HEK293 (cell line): ENCODE data around the gene ASB17.
"Not testable (repeated sequence)": the region's sequence is repeated elsewhere in the genome, so short reads cannot be mapped to it uniquely, and the experiment has no call there.

ENCODE experiments used
- CTCF ChIA-PET: fragments of 350-600 bp; formaldehyde crosslinking; extraction: SDS; loops from one replicate; lab custom pipeline; 2021; ENCODE audit warnings: antibody characterized with exemption; lab: Yijun Ruan, JAX
- POLR2A ChIA-PET: fragments of 300-600 bp; formaldehyde crosslinking; extraction: SDS; loops from one replicate; lab custom pipeline; 2020; ENCODE audit warnings: antibody characterized with exemption, inconsistent platforms; lab: Yijun Ruan, JAX
- H3K27ac ChIP-seq: fragments of 200-500 bp; sonication (Bioruptor generic); 2 replicates; pipeline ENCODE4 v1.5.1; 2014; ENCODE audit warnings: low read depth, low read length, control low read depth, inconsistent platforms; ENCODE audit errors: extremely low read depth
- H3K36me3 ChIP-seq, 2 experiments: fragments of 200-500 bp in 1 of 2; sonication (Bioruptor generic) in 1 of 2; 1 replicate in 1 of 2; 2 replicates in 1 of 2; pipeline ENCODE4 v1.5.1; 2014 to 2017; ENCODE audit warnings: inconsistent platforms in 2 of 2, low read length in 2 of 2; ENCODE audit not compliant: control insufficient read depth in 2 of 2, insufficient read depth in 1 of 2
- H3K4me1 ChIP-seq: fragments of 200-500 bp; sonication (Bioruptor generic); 2 replicates; pipeline ENCODE4 v1.5.1; 2014; ENCODE audit warnings: mild to moderate bottlenecking, low read length, inconsistent platforms; ENCODE audit not compliant: control insufficient read depth, insufficient read depth
- H3K4me3 ChIP-seq: 2 replicates; pipeline ENCODE4 v1.5.1; 2011; ENCODE audit warnings: low read depth, mild to moderate bottlenecking, control low read depth, low read length, moderate library complexity
- H3K9me3 ChIP-seq: fragments of 200-500 bp; sonication (Bioruptor generic); 2 replicates; pipeline ENCODE4 v1.5.1; 2014; ENCODE audit warnings: low read depth, low read length, inconsistent platforms; ENCODE audit not compliant: control insufficient read depth, insufficient read depth
- AEBP2 ChIP-seq: fragments of 450-650 bp; formaldehyde crosslinking; IDR thresholded peaks from 2 replicates; pipeline ENCODE4 v1.5.1; 2016; ENCODE audit warnings: missing biosample characterization, missing genetic modification characterization, borderline replicate concordance
- ATF2 ChIP-seq: fragments of 450-650 bp; formaldehyde crosslinking; IDR thresholded peaks from 2 replicates; pipeline ENCODE4 v1.5.1; 2016; ENCODE audit warnings: missing biosample characterization, missing genetic modification characterization, low read depth
- EGR2 ChIP-seq: fragments of 450-650 bp; formaldehyde crosslinking; IDR thresholded peaks from 2 replicates; pipeline ENCODE4 v1.5.1; 2016; ENCODE audit warnings: low read depth, missing biosample characterization, missing genetic modification characterization
- GLIS1 ChIP-seq: fragments of 450-650 bp; formaldehyde crosslinking; IDR thresholded peaks from 2 replicates; pipeline ENCODE4 v1.5.1; 2016; ENCODE audit warnings: missing biosample characterization, missing genetic modification characterization
- KLF1 ChIP-seq: fragments of 450-650 bp; formaldehyde crosslinking; IDR thresholded peaks from 2 replicates; pipeline ENCODE4 v1.5.1; 2016; ENCODE audit warnings: missing biosample characterization, missing genetic modification characterization
- PRDM6 ChIP-seq: fragments of 450-650 bp; formaldehyde crosslinking; IDR thresholded peaks from 2 replicates; pipeline ENCODE4 v1.5.1; 2017; ENCODE audit warnings: missing biosample characterization, missing genetic modification characterization
- REPIN1 ChIP-seq: fragments of 450-650 bp; formaldehyde crosslinking; IDR thresholded peaks from 2 replicates; pipeline ENCODE4 v1.5.1; 2017; ENCODE audit warnings: missing biosample characterization, missing genetic modification characterization, low read depth
- SALL2 ChIP-seq: fragments of 450-650 bp; formaldehyde crosslinking; IDR thresholded peaks from 2 replicates; pipeline ENCODE4 v1.5.0; 2017; ENCODE audit warnings: missing biosample characterization, mild to moderate bottlenecking, missing genetic modification characterization, borderline replicate concordance
- TCF7L2 ChIP-seq: IDR thresholded peaks from 2 replicates; pipeline ENCODE4 v1.6.1; 2011; ENCODE audit warnings: low read depth, mild to moderate bottlenecking, inconsistent platforms, low read length, moderate library complexity, borderline replicate concordance
- ZFHX2 ChIP-seq: fragments of 450-650 bp; formaldehyde crosslinking; conservative IDR thresholded peaks from 2 replicates; pipeline ENCODE4 v1.5.1; 2016; ENCODE audit warnings: missing biosample characterization, missing genetic modification characterization
- ZNF341 ChIP-seq: fragments of 450-650 bp; formaldehyde crosslinking; IDR thresholded peaks from 2 replicates; pipeline ENCODE4; 2016; ENCODE audit warnings: low read depth, missing biosample characterization, missing genetic modification characterization
- ZNF362 ChIP-seq: fragments of 450-650 bp; formaldehyde crosslinking; IDR thresholded peaks from 2 replicates; pipeline ENCODE4 v1.5.1; 2016; ENCODE audit warnings: missing biosample characterization, missing genetic modification characterization
- ZNF37A ChIP-seq: fragments of 450-650 bp; IDR thresholded peaks from 2 replicates; pipeline ENCODE4 v1.5.1; 2018; ENCODE audit warnings: missing biosample characterization, missing genetic modification characterization
- ZNF521 ChIP-seq: fragments of 450-650 bp; formaldehyde crosslinking; IDR thresholded peaks from 2 replicates; pipeline ENCODE4 v1.5.1; 2017; ENCODE audit warnings: missing biosample characterization, mild to moderate bottlenecking, missing genetic modification characterization
- ZNF529 ChIP-seq: fragments of 450-650 bp; formaldehyde crosslinking; IDR thresholded peaks from 2 replicates; pipeline ENCODE4 v1.5.1; 2017; ENCODE audit warnings: missing genetic modification characterization, missing biosample characterization; ENCODE audit not compliant: insufficient replicate concordance
- ZNF600 ChIP-seq: fragments of 450-650 bp; formaldehyde crosslinking; IDR thresholded peaks from 2 replicates; pipeline ENCODE4 v1.5.1; 2016; ENCODE audit warnings: missing biosample characterization, missing genetic modification characterization
- ZNF626 ChIP-seq: fragments of 450-650 bp; sonication (Bioruptor Pico); formaldehyde crosslinking; IDR thresholded peaks from 2 replicates; pipeline ENCODE4 v1.5.1; 2018; ENCODE audit warnings: missing biosample characterization, missing genetic modification characterization, inconsistent platforms
- ZNF704 ChIP-seq: fragments of 450-650 bp; formaldehyde crosslinking; IDR thresholded peaks from 2 replicates; pipeline ENCODE4 v1.5.1; 2016; ENCODE audit warnings: missing biosample characterization, missing genetic modification characterization
- ZNF843 ChIP-seq: fragments of 450-650 bp; formaldehyde crosslinking; IDR thresholded peaks from 2 replicates; pipeline ENCODE4 v1.5.1; 2016; ENCODE audit warnings: missing biosample characterization, missing genetic modification characterization
- ZXDB ChIP-seq: fragments of 450-650 bp; formaldehyde crosslinking; IDR thresholded peaks from 2 replicates; pipeline ENCODE4 v1.5.1; 2016; ENCODE audit warnings: missing biosample characterization, missing genetic modification characterization

Gene ASB17

GRCh38 chr1:75967719-75968118 lies 35.5 kb upstream of the ASB17 start (continued):
- no peak for TF ChIP-seq AEBP2 (tag by site-specific recombination)
- no peak for TF ChIP-seq SALL2
- TF ChIP-seq, all 188 proteins: peak for 0

- Histone ChIP-seq H3K4me3 (no peak overlapping the region), H3K4me1 (no peaks in the 10 kb centered on the region), H3K9me3 (no peaks in the 10 kb centered on the region), H3K27ac (no peak overlapping the region), H3K36me3 (no peaks in the 10 kb centered on the region)
- ChIA-PET CTCF (interaction anchor here (0.6 to 0.7 kb wide), 2 partner anchors 18 to 562 kb away, joined by 3 to 4 read pairs; no protein-coding TSS in a partner anchor), POLR2A (no interaction called here)
- TF ChIP-seq ATF2 (no peak), ZNF704 (tag by site-specific recombination) (no peak), ZNF529 (tag by site-specific recombination) (no peak), REPIN1 (tag by site-specific recombination) (no peak), ZNF843 (tag by site-specific recombination) (no peak), ZNF521 (tag by site-specific recombination) (no peak), TCF7L2 (no peak), ZNF626 (tag by site-specific recombination) (no peak), ZNF37A (no peak), ZXDB (tag by site-specific recombination) (no peak)
These were observed 32.7 kb upstream of the ASB17 start for GRCh38 chr1:75964760-75965408.

GRCh38 chr1:75964110-75964759 lies 32.0 kb upstream of the ASB17 start:
- H3K4me1 ChIP-seq, H3K27ac ChIP-seq, H3K4me3 ChIP-seq, H3K36me3 ChIP-seq: not testable (repeated sequence)
- CTCF ChIA-PET, result interaction anchor here (0.5 kb wide), 1 partner anchor 58 kb away, joined by 5 read pairs; no protein-coding TSS in a partner anchor
- TF ChIP-seq ZNF341, result peak; percentile 69
- peak; percentile 77 for TF ChIP-seq GLIS1
- TF ChIP-seq ZNF600 (tag by site-specific recombination), result 0 out of 2 replicates have a peak, but pooled peaks have one; percentile 30
- 0 out of 2 replicates have a peak, but pooled peaks have one; percentile 23 for TF ChIP-seq KLF1
- peak; percentile 74; the same call in 1 of the 2 replicates for TF ChIP-seq ZNF362
- TF ChIP-seq ZFHX2 (tag by site-specific recombination), result peak; percentile 47
- peak; percentile 37; the same call in 1 of the 2 replicates for TF ChIP-seq PRDM6
- 0 out of 2 replicates have a peak, but pooled peaks have one; percentile 31 for TF ChIP-seq EGR2
- peak; percentile 42; the same call in 1 of the 2 replicates for TF ChIP-seq ZXDB (tag by site-specific recombination)
- TF ChIP-seq, all 188 proteins: peak for 9; not testable (repeated sequence) for 179
- H3K9me3 ChIP-seq, POLR2A ChIA-PET: not testable (repeated sequence)
